SH-SY5Y (cell line): Measurements from ENCODE around the gene NXPH1.

Experiments used
- GATA2 ChIP-seq: IDR thresholded peaks from 2 replicates; pipeline ENCODE4 v1.6.1; 2011; ENCODE audit warnings: mild to moderate bottlenecking, low read depth, low read length
- GATA3 ChIP-seq: IDR thresholded peaks from 2 replicates; pipeline ENCODE4 v1.6.1; 2011; ENCODE audit warnings: low read depth, mild to moderate bottlenecking, low read length, moderate library complexity

DNA sequence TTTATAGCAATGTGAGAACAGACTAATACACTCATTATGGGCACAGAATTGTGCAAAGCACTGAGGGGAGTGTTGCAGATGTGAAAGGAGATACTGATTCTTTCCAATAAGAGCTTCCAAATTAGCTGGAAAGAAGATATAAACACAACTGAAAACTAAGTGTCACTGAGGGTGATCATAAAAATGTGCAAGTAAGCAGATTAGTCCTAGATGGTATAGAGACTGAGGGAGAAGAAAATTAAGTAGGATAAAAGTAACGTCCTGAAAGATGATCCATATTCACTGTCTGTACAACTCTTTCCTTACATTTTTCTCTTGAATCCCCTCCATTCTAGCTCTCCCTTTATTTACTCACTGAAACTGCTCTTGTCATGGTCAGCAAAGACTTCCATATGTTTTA lies 11.2 kb upstream of the NXPH1 start:
- TF ChIP-seq GATA2: no peak
- no peak for TF ChIP-seq GATA3
